WTC11 (cell line): ENCODE measurements around the gene SGMS1. TPM values are rescaled to one million over a fixed set of nuclear protein-coding genes. Genes with fewer than 3 reads are reported as not detected.

Experiments used
- ATAC-seq: fragments of 200-7000 bp; cut with Tn5 transposase; 2 replicates; pipeline ENCODE4 v1.10.0; 2021; ENCODE audit warnings: mild to moderate bottlenecking, moderate library complexity
- CTCF ChIA-PET: fragments of 300-600 bp; sonication (Branson Sonifier 250); formaldehyde crosslinking; loops from one replicate; lab custom pipeline; 2021; ENCODE audit warnings: antibody characterized with exemption; lab: Charles Lee
- POLR2A ChIA-PET: fragments of 350-600 bp; sonication (Branson Sonifier 250); formaldehyde crosslinking; loops from one replicate; lab custom pipeline; 2021; ENCODE audit warnings: antibody characterized with exemption; lab: Charles Lee
- DNase-seq: peaks from one replicate; pipeline ENCODE4 v3.0.0; 2021; ENCODE audit warnings: low spot score
- H3K27ac Mint-ChIP-seq: 2 replicates; pipeline ENCODE4 v1.8.0; 2021; ENCODE audit warnings: mixed read lengths
- H3K27me3 Mint-ChIP-seq: 2 replicates; pipeline ENCODE4 v1.8.0; 2021; ENCODE audit warnings: low read depth, mild to moderate bottlenecking, moderate library complexity, mixed read lengths
- H3K36me3 Mint-ChIP-seq: 2 replicates; pipeline ENCODE4 v1.8.0; 2021; ENCODE audit warnings: mixed read lengths
- H3K4me1 Mint-ChIP-seq: 2 replicates; pipeline ENCODE4 v1.8.0; 2022; ENCODE audit warnings: mixed read lengths
- H3K4me3 Mint-ChIP-seq: 2 replicates; pipeline ENCODE4 v1.8.0; 2021; ENCODE audit warnings: mild to moderate bottlenecking, moderate library complexity, mixed read lengths
- H3K9me3 Mint-ChIP-seq: 2 replicates; pipeline ENCODE4 v1.8.0; 2021; ENCODE audit warnings: mixed read lengths
- CREB1 ChIP-seq: sonication (generic); formaldehyde crosslinking; IDR thresholded peaks from 2 replicates; pipeline ENCODE4 v1.8.0; 2023; ENCODE audit warnings: mild to moderate bottlenecking, missing genetic modification reagents
- CREM ChIP-seq: sonication (generic); formaldehyde crosslinking; IDR thresholded peaks from 2 replicates; pipeline ENCODE4 v1.8.1; 2022; ENCODE audit warnings: mild to moderate bottlenecking, missing genetic modification reagents, moderate library complexity
- ELF4 ChIP-seq: sonication (generic); formaldehyde crosslinking; IDR thresholded peaks from 2 replicates; pipeline ENCODE4 v1.8.1; 2022; ENCODE audit warnings: low read depth, mild to moderate bottlenecking, moderate library complexity, missing genetic modification reagents
- ESRRA ChIP-seq: sonication (generic); formaldehyde crosslinking; IDR thresholded peaks from 2 replicates; pipeline ENCODE4 v1.8.1; 2022; ENCODE audit warnings: mild to moderate bottlenecking, missing genetic modification reagents, borderline replicate concordance
- GABPB1 ChIP-seq: sonication (generic); formaldehyde crosslinking; IDR thresholded peaks from 2 replicates; pipeline ENCODE4 v1.8.1; 2023; ENCODE audit warnings: mild to moderate bottlenecking, missing genetic modification reagents
- JAZF1 ChIP-seq: fragments of 250-450 bp; sonication (Bioruptor Pico); IDR thresholded peaks from 2 replicates; pipeline ENCODE4 v1.9.0; 2021; ENCODE audit warnings: moderate library complexity, mild to moderate bottlenecking, inconsistent platforms
- NR1H2 ChIP-seq: sonication (generic); formaldehyde crosslinking; IDR thresholded peaks from 2 replicates; pipeline ENCODE4 v1.9.0; 2021; ENCODE audit warnings: mild to moderate bottlenecking, moderate library complexity, missing genetic modification reagents
- PRRX2 ChIP-seq: fragments of 250-450 bp; sonication (Bioruptor Pico); IDR thresholded peaks from 2 replicates; pipeline ENCODE4 v1.8.0; 2021; ENCODE audit warnings: mild to moderate bottlenecking
- RELA ChIP-seq: sonication (generic); formaldehyde crosslinking; IDR thresholded peaks from 2 replicates; pipeline ENCODE4 v1.8.1; 2022; ENCODE audit warnings: missing genetic modification reagents, mild to moderate bottlenecking, borderline replicate concordance
- ZNF138 ChIP-seq: sonication (generic); formaldehyde crosslinking; conservative IDR thresholded peaks from 2 replicates; pipeline ENCODE4 v1.8.1; 2022; ENCODE audit warnings: mild to moderate bottlenecking, moderate library complexity, missing genetic modification reagents
- ZNF219 ChIP-seq: sonication (generic); formaldehyde crosslinking; IDR thresholded peaks from 2 replicates; pipeline ENCODE4 v1.8.0; 2023; ENCODE audit warnings: missing genetic modification reagents, mild to moderate bottlenecking, borderline replicate concordance
- total RNA-seq: library from RNA; stranded (reverse); gene quantifications from 3 replicates; pipeline ENCODE4 v1.2.3, GENCODE V29; 2021
- TF ChIP-seq, protein P1 (sequence below): sonication (generic); formaldehyde crosslinking; IDR thresholded peaks from 2 replicates; pipeline ENCODE4 v1.8.0; 2022; ENCODE audit warnings: missing genetic modification reagents
- TF ChIP-seq, protein P2 (sequence below): sonication (generic); formaldehyde crosslinking; IDR thresholded peaks from 2 replicates; pipeline ENCODE4 v1.8.1; 2022; ENCODE audit warnings: low read depth, missing genetic modification reagents, borderline replicate concordance
- TF ChIP-seq, protein P3 (sequence below): sonication (generic); formaldehyde crosslinking; IDR thresholded peaks from 2 replicates; pipeline ENCODE4 v1.8.0; 2023; ENCODE audit warnings: missing genetic modification reagents, mild to moderate bottlenecking, borderline replicate concordance
- TF ChIP-seq, protein P4 (sequence below): fragments of 200-600 bp; IDR thresholded peaks from 2 replicates; pipeline ENCODE4 v1.8.0; 2022; ENCODE audit warnings: antibody characterized with exemption
- TF ChIP-seq, protein P5 (sequence below): sonication (generic); formaldehyde crosslinking; IDR thresholded peaks from 2 replicates; pipeline ENCODE4 v1.8.1; 2022; ENCODE audit warnings: missing genetic modification reagents, borderline replicate concordance
- TF ChIP-seq, protein P6 (sequence below): sonication (generic); formaldehyde crosslinking; IDR thresholded peaks from 2 replicates; pipeline ENCODE4 v1.8.1; 2022; ENCODE audit warnings: low read depth, mild to moderate bottlenecking, moderate library complexity, missing genetic modification reagents, borderline replicate concordance
- TF ChIP-seq, protein P7 (sequence below): sonication (generic); formaldehyde crosslinking; IDR thresholded peaks from 2 replicates; pipeline ENCODE4 v1.8.0; 2022; ENCODE audit warnings: mild to moderate bottlenecking, missing genetic modification reagents

Gene SGMS1
- total RNA-seq, 1 experiment from 2014 or later = 13.2 TPM

DNA sequence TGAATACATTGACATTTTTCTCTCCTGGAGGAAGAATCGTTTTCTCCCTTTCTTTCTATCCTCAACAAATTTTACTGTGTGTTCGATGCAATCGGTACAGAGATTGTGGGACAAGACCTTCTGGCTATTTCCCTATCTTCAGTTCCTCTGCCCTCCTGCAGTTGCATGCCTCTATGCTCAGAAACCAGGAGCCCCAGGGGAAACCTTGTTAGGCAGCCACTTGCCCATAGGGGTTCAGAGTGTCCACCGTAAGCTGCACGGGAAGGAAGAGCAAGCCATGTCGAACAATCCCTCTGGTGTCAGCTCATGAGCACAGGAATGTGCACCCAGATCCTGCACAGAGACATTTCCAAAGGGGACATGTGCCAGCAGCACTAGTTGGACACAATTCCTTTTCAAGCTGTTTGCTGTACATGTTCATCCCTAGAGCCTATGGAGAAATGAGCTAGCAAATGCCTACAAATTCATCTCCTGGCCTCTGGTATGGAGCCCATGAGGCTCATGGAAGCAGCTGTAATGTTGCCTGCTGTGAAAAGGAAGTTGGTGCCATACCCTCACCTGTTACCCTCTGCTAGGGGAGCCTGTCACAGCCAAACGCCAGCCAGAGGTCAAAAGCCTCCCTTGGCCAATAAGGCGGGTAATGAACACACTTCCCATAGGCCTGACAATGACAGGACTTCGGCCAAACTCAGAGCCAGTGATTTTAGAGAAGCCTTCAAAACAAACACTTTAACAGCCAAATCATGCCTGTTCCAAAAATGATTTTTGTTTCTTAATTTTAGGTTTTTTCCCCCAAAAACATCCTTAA lies 336.6 kb downstream of the SGMS1 start (continued):
- no peak for TF ChIP-seq ELF4 (CRISPR knock-in tag)
- TF ChIP-seq, all 79 proteins: peak for 0

DNA sequence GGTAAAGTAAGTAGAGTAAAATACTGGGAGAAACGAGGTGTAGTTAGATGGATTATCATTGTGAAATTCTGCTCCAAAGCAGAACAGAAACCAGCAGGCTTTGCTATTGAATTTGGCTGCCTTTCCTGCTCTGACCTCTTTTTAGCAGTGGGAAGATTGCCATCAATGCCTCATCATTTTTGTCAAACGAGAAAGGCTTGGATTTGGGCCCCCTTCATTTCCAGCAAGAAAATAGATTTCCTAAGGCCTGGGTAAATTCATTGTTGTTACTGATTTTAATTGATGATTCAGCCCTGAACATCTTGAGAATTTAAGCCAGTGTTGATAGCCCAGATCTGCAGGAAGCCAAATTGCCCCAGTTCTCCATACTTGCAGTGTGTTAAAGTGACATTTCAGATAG lies 337.2 kb downstream of the SGMS1 start:
- no peak overlapping the region for H3K4me3 Mint-ChIP-seq
- DNase-seq (no peak), ATAC-seq (no peak)
- peaks cover 4% of the 10 kb centered on the region; the same call in 1 of the 2 replicates for H3K4me1 Mint-ChIP-seq
- ChIA-PET CTCF (interaction anchor here (1.2 kb wide), 1 partner anchor 11 kb away, joined by 3 read pairs; no protein-coding TSS in a partner anchor), POLR2A (no interaction called here)
- H3K9me3 Mint-ChIP-seq = peaks cover 4% of the 10 kb centered on the region
- H3K27ac Mint-ChIP-seq = no peak overlapping the region
- H3K27me3 Mint-ChIP-seq = no peaks in the 10 kb centered on the region
- no peaks in the 10 kb centered on the region for H3K36me3 Mint-ChIP-seq
- TF ChIP-seq CREB1 (CRISPR knock-in tag) (no peak), NR1H2 (CRISPR knock-in tag) (no peak), ZNF219 (CRISPR knock-in tag) (no peak), ESRRA (CRISPR knock-in tag) (no peak), ZNF138 (CRISPR knock-in tag) (no peak), GABPB1 (CRISPR knock-in tag) (no peak), JAZF1 (CRISPR knock-in tag) (no peak), RELA (CRISPR knock-in tag) (no peak), CREM (CRISPR knock-in tag) (no peak), PRRX2 (CRISPR knock-in tag) (no peak)
- TF ChIP-seq, protein P1, sequence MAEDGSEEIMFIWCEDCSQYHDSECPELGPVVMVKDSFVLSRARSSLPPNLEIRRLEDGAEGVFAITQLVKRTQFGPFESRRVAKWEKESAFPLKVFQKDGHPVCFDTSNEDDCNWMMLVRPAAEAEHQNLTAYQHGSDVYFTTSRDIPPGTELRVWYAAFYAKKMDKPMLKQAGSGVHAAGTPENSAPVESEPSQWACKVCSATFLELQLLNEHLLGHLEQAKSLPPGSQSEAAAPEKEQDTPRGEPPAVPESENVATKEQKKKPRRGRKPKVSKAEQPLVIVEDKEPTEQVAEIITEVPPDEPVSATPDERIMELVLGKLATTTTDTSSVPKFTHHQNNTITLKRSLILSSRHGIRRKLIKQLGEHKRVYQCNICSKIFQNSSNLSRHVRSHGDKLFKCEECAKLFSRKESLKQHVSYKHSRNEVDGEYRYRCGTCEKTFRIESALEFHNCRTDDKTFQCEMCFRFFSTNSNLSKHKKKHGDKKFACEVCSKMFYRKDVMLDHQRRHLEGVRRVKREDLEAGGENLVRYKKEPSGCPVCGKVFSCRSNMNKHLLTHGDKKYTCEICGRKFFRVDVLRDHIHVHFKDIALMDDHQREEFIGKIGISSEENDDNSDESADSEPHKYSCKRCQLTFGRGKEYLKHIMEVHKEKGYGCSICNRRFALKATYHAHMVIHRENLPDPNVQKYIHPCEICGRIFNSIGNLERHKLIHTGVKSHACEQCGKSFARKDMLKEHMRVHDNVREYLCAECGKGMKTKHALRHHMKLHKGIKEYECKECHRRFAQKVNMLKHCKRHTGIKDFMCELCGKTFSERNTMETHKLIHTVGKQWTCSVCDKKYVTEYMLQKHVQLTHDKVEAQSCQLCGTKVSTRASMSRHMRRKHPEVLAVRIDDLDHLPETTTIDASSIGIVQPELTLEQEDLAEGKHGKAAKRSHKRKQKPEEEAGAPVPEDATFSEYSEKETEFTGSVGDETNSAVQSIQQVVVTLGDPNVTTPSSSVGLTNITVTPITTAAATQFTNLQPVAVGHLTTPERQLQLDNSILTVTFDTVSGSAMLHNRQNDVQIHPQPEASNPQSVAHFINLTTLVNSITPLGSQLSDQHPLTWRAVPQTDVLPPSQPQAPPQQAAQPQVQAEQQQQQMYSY (CRISPR knock-in tag) = no peak
- TF ChIP-seq, protein P2, sequence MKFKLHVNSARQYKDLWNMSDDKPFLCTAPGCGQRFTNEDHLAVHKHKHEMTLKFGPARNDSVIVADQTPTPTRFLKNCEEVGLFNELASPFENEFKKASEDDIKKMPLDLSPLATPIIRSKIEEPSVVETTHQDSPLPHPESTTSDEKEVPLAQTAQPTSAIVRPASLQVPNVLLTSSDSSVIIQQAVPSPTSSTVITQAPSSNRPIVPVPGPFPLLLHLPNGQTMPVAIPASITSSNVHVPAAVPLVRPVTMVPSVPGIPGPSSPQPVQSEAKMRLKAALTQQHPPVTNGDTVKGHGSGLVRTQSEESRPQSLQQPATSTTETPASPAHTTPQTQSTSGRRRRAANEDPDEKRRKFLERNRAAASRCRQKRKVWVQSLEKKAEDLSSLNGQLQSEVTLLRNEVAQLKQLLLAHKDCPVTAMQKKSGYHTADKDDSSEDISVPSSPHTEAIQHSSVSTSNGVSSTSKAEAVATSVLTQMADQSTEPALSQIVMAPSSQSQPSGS = no peak
- TF ChIP-seq, protein P3, sequence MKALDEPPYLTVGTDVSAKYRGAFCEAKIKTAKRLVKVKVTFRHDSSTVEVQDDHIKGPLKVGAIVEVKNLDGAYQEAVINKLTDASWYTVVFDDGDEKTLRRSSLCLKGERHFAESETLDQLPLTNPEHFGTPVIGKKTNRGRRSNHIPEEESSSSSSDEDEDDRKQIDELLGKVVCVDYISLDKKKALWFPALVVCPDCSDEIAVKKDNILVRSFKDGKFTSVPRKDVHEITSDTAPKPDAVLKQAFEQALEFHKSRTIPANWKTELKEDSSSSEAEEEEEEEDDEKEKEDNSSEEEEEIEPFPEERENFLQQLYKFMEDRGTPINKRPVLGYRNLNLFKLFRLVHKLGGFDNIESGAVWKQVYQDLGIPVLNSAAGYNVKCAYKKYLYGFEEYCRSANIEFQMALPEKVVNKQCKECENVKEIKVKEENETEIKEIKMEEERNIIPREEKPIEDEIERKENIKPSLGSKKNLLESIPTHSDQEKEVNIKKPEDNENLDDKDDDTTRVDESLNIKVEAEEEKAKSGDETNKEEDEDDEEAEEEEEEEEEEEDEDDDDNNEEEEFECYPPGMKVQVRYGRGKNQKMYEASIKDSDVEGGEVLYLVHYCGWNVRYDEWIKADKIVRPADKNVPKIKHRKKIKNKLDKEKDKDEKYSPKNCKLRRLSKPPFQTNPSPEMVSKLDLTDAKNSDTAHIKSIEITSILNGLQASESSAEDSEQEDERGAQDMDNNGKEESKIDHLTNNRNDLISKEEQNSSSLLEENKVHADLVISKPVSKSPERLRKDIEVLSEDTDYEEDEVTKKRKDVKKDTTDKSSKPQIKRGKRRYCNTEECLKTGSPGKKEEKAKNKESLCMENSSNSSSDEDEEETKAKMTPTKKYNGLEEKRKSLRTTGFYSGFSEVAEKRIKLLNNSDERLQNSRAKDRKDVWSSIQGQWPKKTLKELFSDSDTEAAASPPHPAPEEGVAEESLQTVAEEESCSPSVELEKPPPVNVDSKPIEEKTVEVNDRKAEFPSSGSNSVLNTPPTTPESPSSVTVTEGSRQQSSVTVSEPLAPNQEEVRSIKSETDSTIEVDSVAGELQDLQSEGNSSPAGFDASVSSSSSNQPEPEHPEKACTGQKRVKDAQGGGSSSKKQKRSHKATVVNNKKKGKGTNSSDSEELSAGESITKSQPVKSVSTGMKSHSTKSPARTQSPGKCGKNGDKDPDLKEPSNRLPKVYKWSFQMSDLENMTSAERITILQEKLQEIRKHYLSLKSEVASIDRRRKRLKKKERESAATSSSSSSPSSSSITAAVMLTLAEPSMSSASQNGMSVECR (CRISPR knock-in tag) = no peak
- TF ChIP-seq, protein P4, sequence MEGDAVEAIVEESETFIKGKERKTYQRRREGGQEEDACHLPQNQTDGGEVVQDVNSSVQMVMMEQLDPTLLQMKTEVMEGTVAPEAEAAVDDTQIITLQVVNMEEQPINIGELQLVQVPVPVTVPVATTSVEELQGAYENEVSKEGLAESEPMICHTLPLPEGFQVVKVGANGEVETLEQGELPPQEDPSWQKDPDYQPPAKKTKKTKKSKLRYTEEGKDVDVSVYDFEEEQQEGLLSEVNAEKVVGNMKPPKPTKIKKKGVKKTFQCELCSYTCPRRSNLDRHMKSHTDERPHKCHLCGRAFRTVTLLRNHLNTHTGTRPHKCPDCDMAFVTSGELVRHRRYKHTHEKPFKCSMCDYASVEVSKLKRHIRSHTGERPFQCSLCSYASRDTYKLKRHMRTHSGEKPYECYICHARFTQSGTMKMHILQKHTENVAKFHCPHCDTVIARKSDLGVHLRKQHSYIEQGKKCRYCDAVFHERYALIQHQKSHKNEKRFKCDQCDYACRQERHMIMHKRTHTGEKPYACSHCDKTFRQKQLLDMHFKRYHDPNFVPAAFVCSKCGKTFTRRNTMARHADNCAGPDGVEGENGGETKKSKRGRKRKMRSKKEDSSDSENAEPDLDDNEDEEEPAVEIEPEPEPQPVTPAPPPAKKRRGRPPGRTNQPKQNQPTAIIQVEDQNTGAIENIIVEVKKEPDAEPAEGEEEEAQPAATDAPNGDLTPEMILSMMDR = no peak
- TF ChIP-seq, protein P5, sequence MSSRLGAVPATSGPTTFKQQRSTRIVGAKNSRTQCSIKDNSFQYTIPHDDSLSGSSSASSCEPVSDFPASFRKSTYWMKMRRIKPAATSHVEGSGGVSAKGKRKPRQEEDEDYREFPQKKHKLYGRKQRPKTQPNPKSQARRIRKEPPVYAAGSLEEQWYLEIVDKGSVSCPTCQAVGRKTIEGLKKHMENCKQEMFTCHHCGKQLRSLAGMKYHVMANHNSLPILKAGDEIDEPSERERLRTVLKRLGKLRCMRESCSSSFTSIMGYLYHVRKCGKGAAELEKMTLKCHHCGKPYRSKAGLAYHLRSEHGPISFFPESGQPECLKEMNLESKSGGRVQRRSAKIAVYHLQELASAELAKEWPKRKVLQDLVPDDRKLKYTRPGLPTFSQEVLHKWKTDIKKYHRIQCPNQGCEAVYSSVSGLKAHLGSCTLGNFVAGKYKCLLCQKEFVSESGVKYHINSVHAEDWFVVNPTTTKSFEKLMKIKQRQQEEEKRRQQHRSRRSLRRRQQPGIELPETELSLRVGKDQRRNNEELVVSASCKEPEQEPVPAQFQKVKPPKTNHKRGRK (CRISPR knock-in tag) = no peak
- TF ChIP-seq, protein P6, sequence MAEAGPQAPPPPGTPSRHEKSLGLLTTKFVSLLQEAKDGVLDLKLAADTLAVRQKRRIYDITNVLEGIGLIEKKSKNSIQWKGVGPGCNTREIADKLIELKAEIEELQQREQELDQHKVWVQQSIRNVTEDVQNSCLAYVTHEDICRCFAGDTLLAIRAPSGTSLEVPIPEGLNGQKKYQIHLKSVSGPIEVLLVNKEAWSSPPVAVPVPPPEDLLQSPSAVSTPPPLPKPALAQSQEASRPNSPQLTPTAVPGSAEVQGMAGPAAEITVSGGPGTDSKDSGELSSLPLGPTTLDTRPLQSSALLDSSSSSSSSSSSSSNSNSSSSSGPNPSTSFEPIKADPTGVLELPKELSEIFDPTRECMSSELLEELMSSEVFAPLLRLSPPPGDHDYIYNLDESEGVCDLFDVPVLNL (CRISPR knock-in tag) = no peak
- TF ChIP-seq, protein P7, sequence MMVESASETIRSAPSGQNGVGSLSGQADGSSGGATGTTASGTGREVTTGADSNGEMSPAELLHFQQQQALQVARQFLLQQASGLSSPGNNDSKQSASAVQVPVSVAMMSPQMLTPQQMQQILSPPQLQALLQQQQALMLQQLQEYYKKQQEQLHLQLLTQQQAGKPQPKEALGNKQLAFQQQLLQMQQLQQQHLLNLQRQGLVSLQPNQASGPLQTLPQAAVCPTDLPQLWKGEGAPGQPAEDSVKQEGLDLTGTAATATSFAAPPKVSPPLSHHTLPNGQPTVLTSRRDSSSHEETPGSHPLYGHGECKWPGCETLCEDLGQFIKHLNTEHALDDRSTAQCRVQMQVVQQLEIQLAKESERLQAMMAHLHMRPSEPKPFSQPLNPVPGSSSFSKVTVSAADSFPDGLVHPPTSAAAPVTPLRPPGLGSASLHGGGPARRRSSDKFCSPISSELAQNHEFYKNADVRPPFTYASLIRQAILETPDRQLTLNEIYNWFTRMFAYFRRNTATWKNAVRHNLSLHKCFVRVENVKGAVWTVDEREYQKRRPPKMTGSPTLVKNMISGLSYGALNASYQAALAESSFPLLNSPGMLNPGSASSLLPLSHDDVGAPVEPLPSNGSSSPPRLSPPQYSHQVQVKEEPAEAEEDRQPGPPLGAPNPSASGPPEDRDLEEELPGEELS (CRISPR knock-in tag) = no peak
